CD8-positive, alpha-beta memory T cell (primary cell): ENCODE data around the gene MINDY4B. TPM values are rescaled to one million over a fixed set of nuclear protein-coding genes. Genes with fewer than 3 reads are reported as not detected.
A peak's percentile ranks its signal among the peaks of the same experiment; 100 is the strongest.

ENCODE experiments used
- CTCF ChIA-PET: fragments of 350-600 bp; sonication (Branson Sonifier 250); formaldehyde crosslinking; loops from one replicate; lab custom pipeline; 2021; ENCODE audit warnings: antibody characterized with exemption; lab: Charles Lee
- POLR2A ChIA-PET: fragments of 350-600 bp; sonication (Branson Sonifier 250); formaldehyde crosslinking; loops from one replicate; lab custom pipeline; 2021; ENCODE audit warnings: antibody characterized with exemption; lab: Charles Lee
- DNase-seq, 5 donors: peaks; one replicate each; pipeline versions ENCODE4 v3.0.0 to v3.0.0-alpha.2; 2020 to 2022; ENCODE audit warnings: mixed read lengths in 1 of 5
- H3K27ac ChIP-seq: one replicate; pipeline ENCODE4 v1.7.0; 2013; ENCODE audit warnings: low read depth, mild to moderate bottlenecking, low read length, moderate library complexity
- H3K27me3 ChIP-seq: 2 replicates; pipeline ENCODE4 v1.7.0; 2013; ENCODE audit warnings: low read length, mild to moderate bottlenecking; ENCODE audit not compliant: insufficient read depth, poor library complexity, severe bottlenecking
- H3K36me3 ChIP-seq: 2 replicates; pipeline ENCODE4 v1.7.0; 2013; ENCODE audit warnings: mild to moderate bottlenecking, low read length, moderate library complexity; ENCODE audit not compliant: insufficient read depth
- H3K4me1 ChIP-seq: 2 replicates; pipeline ENCODE4 v1.7.0; 2013; ENCODE audit warnings: mild to moderate bottlenecking, low read length, moderate library complexity; ENCODE audit not compliant: insufficient read depth
- H3K4me3 ChIP-seq: 2 replicates; pipeline ENCODE4 v1.7.0; 2013; ENCODE audit warnings: mild to moderate bottlenecking, low read length
- H3K9me3 ChIP-seq: 2 replicates; pipeline ENCODE4 v1.7.0; 2013; ENCODE audit warnings: mild to moderate bottlenecking, low read length
- H3K27ac Mint-ChIP-seq, 8 donors: one replicate each; pipeline ENCODE4 v1.8.0; 2020 to 2021; ENCODE audit warnings: mixed read lengths in 8 of 8, mild to moderate bottlenecking in 6 of 8, inconsistent platforms in 3 of 8, moderate library complexity in 3 of 8
- H3K27me3 Mint-ChIP-seq, 2 donors: one replicate each; pipeline ENCODE4 v1.8.0; 2020 to 2021; ENCODE audit warnings: mixed read lengths in 2 of 2, mild to moderate bottlenecking in 1 of 2, moderate library complexity in 1 of 2
- H3K36me3 Mint-ChIP-seq, 3 donors: one replicate each; pipeline ENCODE4 v1.8.0; 2020 to 2021; ENCODE audit warnings: mixed read lengths in 3 of 3, inconsistent platforms in 1 of 3, mild to moderate bottlenecking in 1 of 3
- H3K4me1 Mint-ChIP-seq, 3 donors: one replicate each; pipeline ENCODE4 v1.8.0; 2020 to 2021; ENCODE audit warnings: mixed read lengths in 3 of 3, inconsistent platforms in 1 of 3, mild to moderate bottlenecking in 1 of 3
- H3K4me3 Mint-ChIP-seq, 7 donors: one replicate each; pipeline ENCODE4 v1.8.0; 2020 to 2021; ENCODE audit warnings: mixed read lengths in 7 of 7, mild to moderate bottlenecking in 6 of 7, moderate library complexity in 4 of 7, inconsistent platforms in 2 of 7
- H3K9me3 Mint-ChIP-seq, 5 donors: one replicate each; pipeline ENCODE4 v1.8.0; 2020 to 2022; ENCODE audit warnings: mixed read lengths in 5 of 5, mild to moderate bottlenecking in 3 of 5, moderate library complexity in 2 of 5, inconsistent platforms in 1 of 5
- polyA plus RNA-seq: library from polyadenylated mRNA; unstranded; fragments of 300-500 nt; fragmentation: Illumina TruSeq; gene quantifications from one replicate; pipeline ENCODE4 v1.2.3, GENCODE V29; 2021
- total RNA-seq, 2 experiments: library from RNA; stranded (reverse); gene quantifications; one replicate each; pipeline ENCODE4 v1.2.3, GENCODE V29; 2021

The MINDY4B gene
- total and polyA plus RNA-seq, 3 experiments from 2014 or later: not detected

GRCh38 chr3:150825916-150826377 is 79.3 kb downstream of the MINDY4B start:
- CTCF ChIA-PET: interaction anchor here (1.1 kb wide), 1 partner anchor 14 kb away, joined by 3 read pairs; no protein-coding TSS in a partner anchor

GRCh38 chr3:150825192-150825915 is 79.9 kb downstream of the MINDY4B start:
- H3K9me3 Mint-ChIP-seq: no peaks in the 10 kb centered on the region
- CTCF ChIA-PET: no interaction called here
- POLR2A ChIA-PET: no interaction called here

More at GRCh38 chr3:150825916-150826377, 79.3 kb downstream of the MINDY4B start:
- Mint-ChIP-seq H3K9me3 (no peaks in the 10 kb centered on the region), H3K36me3 (no peaks in the 10 kb centered on the region), H3K4me1 (no peaks in the 10 kb centered on the region), H3K27me3 (peaks cover 10 to 20% of the 10 kb centered on the region in 2 donors), H3K4me3 (no peak overlapping the region), H3K27ac (no peak overlapping the region)
- Histone ChIP-seq H3K36me3 (no peaks in the 10 kb centered on the region), H3K27me3 (no peaks in the 10 kb centered on the region), H3K9me3 (no peaks in the 10 kb centered on the region), H3K27ac (no peak overlapping the region), H3K4me3 (no peak overlapping the region), H3K4me1 (no peaks in the 10 kb centered on the region)
- POLR2A ChIA-PET: no interaction called here
- no peak for DNase-seq

GRCh38 chr3:150823277-150823676 is 82.0 kb downstream of the MINDY4B start:
- no peak for DNase-seq
- Mint-ChIP-seq H3K36me3 (no peaks in the 10 kb centered on the region), H3K27me3 (peaks cover 6 to 19% of the 10 kb centered on the region in 2 donors), H3K9me3 (no peaks in the 10 kb centered on the region), H3K27ac (no peak overlapping the region), H3K4me3 (no peak overlapping the region), H3K4me1 (no peaks in the 10 kb centered on the region)
- H3K27me3 ChIP-seq: no peaks in the 10 kb centered on the region
- H3K4me3 ChIP-seq: no peak overlapping the region
- ChIA-PET CTCF (no interaction called here), POLR2A (no interaction called here)
- H3K4me1 ChIP-seq: no peaks in the 10 kb centered on the region
- no peaks in the 10 kb centered on the region for H3K9me3 ChIP-seq
- no peaks in the 10 kb centered on the region for H3K36me3 ChIP-seq
- no peak overlapping the region for H3K27ac ChIP-seq

More at GRCh38 chr3:150825192-150825915, 79.9 kb downstream of the MINDY4B start:
- Histone ChIP-seq H3K4me3 (no peak overlapping the region), H3K36me3 (no peaks in the 10 kb centered on the region), H3K4me1 (no peaks in the 10 kb centered on the region), H3K27me3 (no peaks in the 10 kb centered on the region), H3K27ac (no peak overlapping the region), H3K9me3 (no peaks in the 10 kb centered on the region)
- Mint-ChIP-seq H3K27ac (no peak overlapping the region), H3K4me3 (no peak overlapping the region), H3K4me1 (no peaks in the 10 kb centered on the region), H3K36me3 (no peaks in the 10 kb centered on the region), H3K27me3 (peaks cover 10 to 20% of the 10 kb centered on the region in 2 donors)
- no peak for DNase-seq

- Mint-ChIP-seq H3K36me3 (no peaks in the 10 kb centered on the region), H3K4me1 (no peaks in the 10 kb centered on the region), H3K27ac (peak overlapping the region in 1 of 8 donors; percentile 55), H3K27me3 (peaks cover 6 to 14% of the 10 kb centered on the region in 2 donors), H3K9me3 (no peaks in the 10 kb centered on the region), H3K4me3 (no peak overlapping the region)
- H3K27ac ChIP-seq: no peak overlapping the region
- no peak overlapping the region for H3K4me3 ChIP-seq
- DNase-seq: no peak
- no peaks in the 10 kb centered on the region for H3K9me3 ChIP-seq
- H3K4me1 ChIP-seq: no peaks in the 10 kb centered on the region
- ChIA-PET POLR2A (no interaction called here), CTCF (no interaction called here)
- no peaks in the 10 kb centered on the region for H3K36me3 ChIP-seq
- H3K27me3 ChIP-seq: no peaks in the 10 kb centered on the region
These were observed 82.6 kb downstream of the MINDY4B start for GRCh38 chr3:150822636-150823035.

Other genes with a start within 250 kb of the MINDY4B start
- gene ERICH6, start 201.5 kb downstream of the MINDY4B start, total RNA-seq: under 1 TPM in 1 of 2 experiments, not detected in 1; 0.39 TPM
- not detected for gene ERICH6, start 201.5 kb downstream of the MINDY4B start, polyA plus RNA-seq
- 100 to 1,000 TPM; 111 to 115 TPM for gene SIAH2, start 142.3 kb downstream of the MINDY4B start, total RNA-seq
- gene SIAH2, start 142.3 kb downstream of the MINDY4B start, polyA plus RNA-seq: 48.1 TPM
- not detected for gene CLRN1, start 67.3 kb upstream of the MINDY4B start, total RNA-seq
- gene CLRN1, start 67.3 kb upstream of the MINDY4B start, polyA plus RNA-seq: not detected
- 1 to 10 TPM; 1.7 to 1.8 TPM for gene MED12L, start 180.2 kb upstream of the MINDY4B start, total RNA-seq
- gene MED12L, start 180.2 kb upstream of the MINDY4B start, polyA plus RNA-seq: 0.02 TPM